ENCODE measurements around the gene TK2.

Gene TK2

DNA sequence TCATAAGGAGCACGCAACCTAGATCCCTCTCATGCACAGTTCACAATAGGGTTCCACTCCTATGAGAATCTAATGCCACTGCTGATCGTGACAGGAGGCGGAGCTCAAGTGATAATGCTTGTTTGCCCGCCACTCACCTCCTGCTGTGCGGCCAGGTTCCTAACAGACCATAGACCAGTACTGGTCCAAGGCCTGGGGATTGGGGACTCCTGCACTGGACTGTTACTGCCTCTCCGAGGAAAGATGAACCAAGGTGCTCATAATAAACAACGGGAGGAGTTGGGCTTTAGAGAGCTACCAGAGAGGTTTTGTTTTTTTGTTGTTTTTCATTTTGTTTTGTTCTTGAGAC lies 58.2 kb downstream of the TK2 start:
- H4K20me1 ChIP-seq (ENCODE audit: insufficient read depth, low read length, poor library complexity, severe bottlenecking), result no peaks in the 10 kb centered on the region
- TF ChIP-seq EZH2phosphoT487 (IDR thresholded peaks at IDR 0.05; ENCODE audit: borderline replicate concordance) (no peak), CTCF (conservative IDR thresholded peaks at IDR 0.05; ENCODE audit: low read length) (no peak)
- no peak overlapping the region for H3K4me2 ChIP-seq (ENCODE audit: low read depth, low read length, poor library complexity, severe bottlenecking)

DNA sequence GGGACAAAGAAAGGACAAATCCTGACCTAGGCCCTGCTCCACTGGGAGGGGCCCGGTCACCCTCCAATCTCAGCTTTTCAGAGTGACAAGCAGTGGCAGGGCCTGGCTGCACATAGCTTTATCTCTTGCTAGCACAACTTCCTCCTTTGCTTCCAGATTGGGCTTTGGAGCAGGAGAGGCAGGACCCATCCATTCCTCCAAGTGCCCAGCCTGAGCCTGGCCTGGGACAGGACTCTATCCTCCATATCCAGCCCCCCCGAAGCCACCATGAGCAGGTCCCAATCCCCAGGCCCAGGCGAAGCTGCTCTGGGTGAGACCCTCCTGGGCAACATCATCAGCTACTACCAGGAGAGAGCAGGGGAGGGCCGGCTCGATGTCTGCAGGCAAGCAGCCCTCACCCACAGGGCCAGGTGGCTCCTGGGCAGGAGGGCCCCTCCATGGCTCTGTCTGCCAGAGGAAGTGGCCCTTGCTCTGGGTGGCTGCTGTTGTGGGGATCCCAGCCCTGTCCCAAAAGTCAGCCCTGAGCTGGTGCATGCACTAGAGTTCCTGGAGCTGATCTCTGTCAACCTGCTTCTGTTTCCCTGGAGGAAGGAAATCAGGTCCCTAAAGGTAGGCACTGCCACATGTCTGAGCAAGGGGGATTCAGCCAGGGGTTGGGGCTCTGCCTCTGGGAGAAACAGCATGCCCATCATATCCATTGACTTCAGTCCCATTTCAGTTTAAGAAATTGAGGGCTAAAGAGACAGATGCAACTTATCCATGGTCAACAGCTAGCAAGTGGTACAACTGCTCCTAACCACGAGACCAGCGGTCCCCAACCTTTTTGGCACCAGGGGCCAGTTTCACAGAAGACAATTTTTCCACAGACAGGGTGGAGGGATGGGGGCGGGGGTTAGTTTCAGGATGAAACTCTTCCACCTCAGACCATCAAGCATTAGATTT lies 58.9 kb downstream of the TK2 start:
- Histone ChIP-seq H3K4me3 (ENCODE audit: low read length, poor library complexity, severe bottlenecking) (no peak overlapping the region), H3F3A (ENCODE audit: low read depth) (no peaks in the 10 kb centered on the region), H3K9ac (ENCODE audit: low read depth, low read length, poor library complexity, severe bottlenecking) (no peak overlapping the region), H3K79me2 (ENCODE audit: insufficient read depth, low read length) (no peaks in the 10 kb centered on the region), H3K9me2 (replicated peaks; ENCODE audit: low read depth, low read length) (no peaks in the 10 kb centered on the region), H3K27me3 (ENCODE audit: insufficient read depth, low read length, poor library complexity, severe bottlenecking) (no peaks in the 10 kb centered on the region), H3K9me3 (ENCODE audit: insufficient read depth, low read depth, low read length) (no peaks in the 10 kb centered on the region), H2AFZ (ENCODE audit: low read length) (no peak overlapping the region), H4K20me1 (ENCODE audit: insufficient read depth, low read length, poor library complexity, severe bottlenecking) (no peaks in the 10 kb centered on the region), H3K36me3 (ENCODE audit: insufficient read depth, low read length) (no peaks in the 10 kb centered on the region), H3K4me2 (ENCODE audit: low read depth, low read length, poor library complexity, severe bottlenecking) (no peak overlapping the region), H3K4me1 (ENCODE audit: insufficient read depth, low read length, poor library complexity, severe bottlenecking) (peaks cover 22% of the 10 kb centered on the region)
- no peak for TF ChIP-seq EZH2phosphoT487 (IDR thresholded peaks at IDR 0.05; ENCODE audit: borderline replicate concordance)
- TF ChIP-seq CTCF (conservative IDR thresholded peaks at IDR 0.05; ENCODE audit: low read length), result no peak

More for the DNA sequence above, 58.2 kb downstream of the TK2 start:
- H3K79me2 ChIP-seq (ENCODE audit: insufficient read depth, low read length), result no peaks in the 10 kb centered on the region
- H3K9me3 ChIP-seq (ENCODE audit: insufficient read depth, low read depth, low read length), result no peaks in the 10 kb centered on the region
- peaks cover 22% of the 10 kb centered on the region for H3K4me1 ChIP-seq (ENCODE audit: insufficient read depth, low read length, poor library complexity, severe bottlenecking)
- no peak overlapping the region for H3K4me3 ChIP-seq (ENCODE audit: low read length, poor library complexity, severe bottlenecking)
- H3K27me3 ChIP-seq (ENCODE audit: insufficient read depth, low read length, poor library complexity, severe bottlenecking), result no peaks in the 10 kb centered on the region
- H3K36me3 ChIP-seq (ENCODE audit: insufficient read depth, low read length), result no peaks in the 10 kb centered on the region
- H3K9ac ChIP-seq (ENCODE audit: low read depth, low read length, poor library complexity, severe bottlenecking), result no peak overlapping the region
- H3F3A ChIP-seq (ENCODE audit: low read depth), result no peaks in the 10 kb centered on the region
- H2AFZ ChIP-seq (ENCODE audit: low read length), result no peak overlapping the region
- H3K9me2 ChIP-seq (replicated peaks; ENCODE audit: low read depth, low read length), result no peaks in the 10 kb centered on the region

DNA sequence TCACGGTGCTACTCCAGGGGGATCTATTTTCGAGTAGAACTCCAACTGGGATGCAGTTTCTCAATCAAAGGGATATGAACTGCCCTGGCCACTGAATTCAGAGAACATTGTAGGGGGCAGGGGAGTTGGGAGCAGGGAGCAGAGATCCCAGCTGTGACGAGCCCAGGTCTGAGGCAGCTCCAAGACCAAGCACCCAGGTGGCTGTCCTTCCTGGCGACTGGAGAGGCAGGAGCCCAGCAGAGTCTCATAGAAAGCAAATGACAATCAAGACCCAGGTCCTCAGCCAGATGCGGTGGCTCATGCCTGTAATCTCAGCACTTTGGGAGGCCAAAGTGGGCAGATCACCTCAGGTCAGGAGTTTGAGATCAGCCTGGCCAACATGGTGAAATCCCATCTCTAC lies 60.1 kb downstream of the TK2 start:
- no peaks in the 10 kb centered on the region for H4K20me1 ChIP-seq (ENCODE audit: insufficient read depth, low read length, poor library complexity, severe bottlenecking)
- no peaks in the 10 kb centered on the region for H3K9me2 ChIP-seq (replicated peaks; ENCODE audit: low read depth, low read length)
- H3K4me2 ChIP-seq (ENCODE audit: low read depth, low read length, poor library complexity, severe bottlenecking), result no peak overlapping the region
- H3K4me1 ChIP-seq (ENCODE audit: insufficient read depth, low read length, poor library complexity, severe bottlenecking), result peaks cover 22% of the 10 kb centered on the region
- no peak overlapping the region for H2AFZ ChIP-seq (ENCODE audit: low read length)
- H3K9me3 ChIP-seq (ENCODE audit: insufficient read depth, low read depth, low read length), result no peaks in the 10 kb centered on the region
- no peaks in the 10 kb centered on the region for H3F3A ChIP-seq (ENCODE audit: low read depth)
- TF ChIP-seq EZH2phosphoT487 (IDR thresholded peaks at IDR 0.05; ENCODE audit: borderline replicate concordance) (no peak), CTCF (conservative IDR thresholded peaks at IDR 0.05; ENCODE audit: low read length) (no peak)
- H3K4me3 ChIP-seq (ENCODE audit: low read length, poor library complexity, severe bottlenecking), result no peak overlapping the region
- no peak overlapping the region for H3K9ac ChIP-seq (ENCODE audit: low read depth, low read length, poor library complexity, severe bottlenecking)
- no peaks in the 10 kb centered on the region for H3K36me3 ChIP-seq (ENCODE audit: insufficient read depth, low read length)
- no peaks in the 10 kb centered on the region for H3K27me3 ChIP-seq (ENCODE audit: insufficient read depth, low read length, poor library complexity, severe bottlenecking)
- H3K79me2 ChIP-seq (ENCODE audit: insufficient read depth, low read length), result no peaks in the 10 kb centered on the region

All from Loucy (cell line).